Activated CD4-positive, alpha-beta memory T cell treated with anti-CD3 and anti-CD28 coated beads, Interleukin-2, amount 10 ng/mL, durations not matched to agents 7 days and 5 days (primary cell): ENCODE measurements around the gene BRMS1L. TPM values are rescaled to one million over a fixed set of nuclear protein-coding genes. Genes with fewer than 3 reads are reported as not detected.
"Not testable (repeated sequence)": the region's sequence is repeated elsewhere in the genome, so short reads cannot be mapped to it uniquely, and the experiment has no call there.

Source experiments
- CTCF ChIA-PET: fragments of 350-600 bp; sonication (Branson Sonifier 250); formaldehyde crosslinking; loops from one replicate; lab custom pipeline; 2021; ENCODE audit warnings: antibody characterized with exemption, inconsistent platforms; lab: Charles Lee
- POLR2A ChIA-PET: fragments of 350-600 bp; sonication (Branson Sonifier 250); formaldehyde crosslinking; loops from one replicate; lab custom pipeline; 2021; ENCODE audit warnings: antibody characterized with exemption; lab: Charles Lee
- DNase-seq: peaks from one replicate; pipeline ENCODE4 v3.0.0-alpha.2; 2020
- H3K27ac Mint-ChIP-seq: one replicate; pipeline ENCODE4 v1.8.0; 2021; ENCODE audit warnings: mild to moderate bottlenecking, mixed read lengths
- H3K27me3 Mint-ChIP-seq: one replicate; pipeline ENCODE4 v1.8.0; 2021; ENCODE audit warnings: mixed read lengths
- H3K36me3 Mint-ChIP-seq: one replicate; pipeline ENCODE4 v1.8.0; 2021; ENCODE audit warnings: low read depth, mixed read lengths
- H3K4me1 Mint-ChIP-seq: one replicate; pipeline ENCODE4 v1.8.0; 2021; ENCODE audit warnings: mixed read lengths
- H3K4me3 Mint-ChIP-seq: one replicate; pipeline ENCODE4 v1.8.0; 2021; ENCODE audit warnings: mild to moderate bottlenecking, mixed read lengths
- H3K9me3 Mint-ChIP-seq: one replicate; pipeline ENCODE4 v1.8.0; 2021; ENCODE audit warnings: mixed read lengths
- total RNA-seq, 2 experiments: library from RNA; stranded (reverse); gene quantifications; one replicate each; pipeline ENCODE4 v1.2.3, GENCODE V29; 2021

BRMS1L gene
- total RNA-seq, 2 experiments from 2014 or later, result 3.2 to 4.3 TPM

DNA sequence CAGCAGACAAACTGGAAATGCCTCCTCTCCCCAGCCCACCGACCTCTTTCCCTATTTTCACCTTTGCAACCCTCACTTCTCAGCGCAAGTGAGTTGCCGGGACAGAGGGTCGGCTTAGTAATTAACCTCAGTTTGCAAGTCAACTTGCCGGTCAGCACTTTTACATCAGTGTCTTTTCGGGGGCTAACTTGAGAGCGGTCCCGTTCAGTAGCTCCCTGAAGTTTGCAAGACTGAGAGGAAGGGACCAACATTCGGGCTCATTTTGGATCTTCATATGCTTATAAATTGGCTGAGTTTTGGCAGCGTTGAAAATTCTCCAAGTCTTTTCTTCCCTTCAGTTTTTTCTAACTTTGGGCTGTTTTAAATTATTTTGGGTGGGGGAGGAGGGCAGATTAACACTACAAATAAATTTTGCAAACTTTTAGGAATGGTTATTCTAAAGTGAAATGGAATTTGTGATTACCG, 846 bp downstream of the BRMS1L start:
- Mint-ChIP-seq H3K36me3 (peaks cover 6% of the 10 kb centered on the region), H3K4me3 (peak overlapping the region; percentile 76), H3K4me1 (peaks cover 24% of the 10 kb centered on the region), H3K27me3 (peaks cover 3% of the 10 kb centered on the region), H3K27ac (peak overlapping the region; percentile 53), H3K9me3 (no peaks in the 10 kb centered on the region)
- POLR2A ChIA-PET, result interaction anchor here (0.6 to 2.1 kb wide), 6 partner anchors 8 to 493 kb away, joined by 3 to 10 read pairs (median 5); partner anchors contain the start of genes MBIP and RALGAPA1
- no peak for DNase-seq
- CTCF ChIA-PET, result interaction anchor here (1.5 to 3.2 kb wide), 3 partner anchors 10 to 388 kb away, joined by 3 to 21 read pairs (median 19); no protein-coding TSS in a partner anchor

DNA sequence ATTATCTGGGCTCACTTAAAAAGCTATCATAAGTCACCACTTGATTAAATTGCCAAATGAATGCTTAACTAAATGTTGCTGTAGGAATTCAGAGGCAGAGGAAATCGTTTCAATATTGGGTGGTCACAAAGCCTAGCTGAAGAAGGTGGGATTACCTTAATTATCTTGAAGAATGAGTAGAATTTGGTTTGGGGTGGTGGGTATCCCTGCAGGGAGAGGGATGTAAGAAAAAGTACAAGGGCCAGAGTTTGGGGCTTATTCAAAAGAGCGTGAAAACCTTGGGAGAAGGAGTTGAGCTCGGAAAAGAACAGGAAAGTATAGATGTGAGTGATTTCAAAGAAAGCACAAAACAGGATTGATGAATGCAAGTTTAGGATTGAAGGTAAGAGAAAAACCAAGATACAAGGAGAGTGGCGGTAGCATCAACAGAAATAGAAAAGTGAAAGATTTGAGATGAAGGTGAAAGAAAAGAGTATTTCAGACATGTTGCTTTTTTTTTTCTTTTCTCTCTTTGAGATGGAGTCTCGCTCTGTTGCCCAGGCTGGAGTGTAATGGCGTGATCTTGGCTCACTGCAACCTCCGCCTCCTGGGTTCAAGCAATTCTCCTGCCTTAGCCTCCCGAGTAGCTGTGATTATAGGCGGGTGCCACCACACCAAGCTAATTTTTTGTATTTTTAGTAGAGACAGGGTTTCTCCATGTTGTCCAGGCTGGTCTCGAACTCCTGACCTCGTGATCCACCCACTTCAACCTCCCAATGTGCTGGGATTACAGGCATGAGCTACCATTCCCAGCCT, 1.7 kb downstream of the BRMS1L start:
- no peaks in the 10 kb centered on the region for H3K27me3 Mint-ChIP-seq
- CTCF ChIA-PET, result interaction anchor here (0.6 to 3.2 kb wide), 6 partner anchors 10 to 1420 kb away, joined by 3 to 21 read pairs (median 4); partner anchors contain the start of gene RALGAPA1
- no peak overlapping the region for H3K27ac Mint-ChIP-seq
- POLR2A ChIA-PET, result no interaction called here
- H3K36me3 Mint-ChIP-seq, result peaks cover 6% of the 10 kb centered on the region
- no peaks in the 10 kb centered on the region for H3K9me3 Mint-ChIP-seq
- H3K4me1 Mint-ChIP-seq, result peaks cover 22% of the 10 kb centered on the region
- DNase-seq, result no peak
- peak overlapping the region; percentile 76 for H3K4me3 Mint-ChIP-seq

DNA sequence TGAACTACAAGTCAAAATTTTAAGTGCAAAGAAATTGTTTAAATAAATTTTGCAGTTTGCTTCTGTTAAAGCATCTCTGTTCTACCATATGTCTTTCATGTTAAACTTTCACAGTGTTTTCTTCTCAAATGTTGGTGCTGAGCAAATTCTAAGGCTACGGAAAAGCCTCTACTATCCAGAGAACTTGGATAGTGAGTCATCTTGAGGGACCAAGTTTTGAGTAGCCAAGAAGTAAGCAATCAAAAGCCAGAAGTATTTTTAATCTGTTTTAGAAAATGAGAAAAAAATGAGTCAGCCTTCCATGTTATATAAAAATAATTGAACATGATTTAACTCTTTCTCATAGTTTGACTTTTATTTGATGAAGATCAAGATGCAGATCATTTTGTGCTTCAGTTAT, 3.3 kb downstream of the BRMS1L start:
- Mint-ChIP-seq H3K4me1 (peaks cover 22% of the 10 kb centered on the region), H3K27ac (no peak overlapping the region), H3K4me3 (no peak overlapping the region), H3K36me3 (peaks cover 9% of the 10 kb centered on the region), H3K27me3 (no peaks in the 10 kb centered on the region), H3K9me3 (no peaks in the 10 kb centered on the region)
- POLR2A ChIA-PET, result no interaction called here
- no peak for DNase-seq
- CTCF ChIA-PET, result no interaction called here

- Mint-ChIP-seq H3K27ac (no peak overlapping the region), H3K4me3 (no peak overlapping the region), H3K36me3 (peaks cover 49% of the 10 kb centered on the region), H3K9me3 (peaks cover 6% of the 10 kb centered on the region), H3K4me1 (no peaks in the 10 kb centered on the region), H3K27me3 (no peaks in the 10 kb centered on the region)
- CTCF ChIA-PET, result interaction anchor here (1.5 to 2.3 kb wide), 2 partner anchors 13 to 21 kb away, joined by 3 to 10 read pairs; no protein-coding TSS in a partner anchor
- POLR2A ChIA-PET, result interaction anchor here (2.0 kb wide), 1 partner anchor 9 kb away, joined by 10 read pairs; the partner anchor contains the start of gene BRMS1L
- no peak for DNase-seq
Observed at GRCh38 chr14:35835208-35835982, 9.3 kb downstream of the BRMS1L start.

DNA sequence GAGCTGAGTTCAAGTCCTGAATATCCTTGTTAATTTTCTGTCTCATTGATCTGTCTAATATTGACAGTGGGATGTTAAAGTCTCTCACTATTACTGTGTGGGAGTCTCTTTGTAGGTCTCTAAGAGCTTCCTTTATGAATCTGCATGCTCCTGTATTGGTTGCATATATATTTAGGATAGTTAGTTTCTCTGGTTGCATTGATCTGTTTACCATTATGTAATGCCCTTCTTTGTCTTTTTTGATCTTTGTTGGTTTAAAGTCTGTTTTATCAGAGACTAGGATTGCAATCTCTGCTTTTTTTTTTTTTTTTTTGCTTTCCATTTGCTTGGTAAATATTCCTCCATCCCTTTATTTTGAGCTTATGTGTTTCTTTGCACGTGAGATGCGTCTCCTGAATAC, 15.6 kb downstream of the BRMS1L start:
- Mint-ChIP-seq H3K4me1 (peaks cover 11% of the 10 kb centered on the region), H3K9me3 (peaks cover 33% of the 10 kb centered on the region), H3K36me3 (peaks cover 92% of the 10 kb centered on the region)
- POLR2A ChIA-PET, DNase-seq, H3K27ac Mint-ChIP-seq, H3K27me3 Mint-ChIP-seq, H3K4me3 Mint-ChIP-seq: not testable (repeated sequence)
- CTCF ChIA-PET, result interaction anchor here (1.5 kb wide), 1 partner anchor 42 kb away, joined by 5 read pairs; no protein-coding TSS in a partner anchor

DNA sequence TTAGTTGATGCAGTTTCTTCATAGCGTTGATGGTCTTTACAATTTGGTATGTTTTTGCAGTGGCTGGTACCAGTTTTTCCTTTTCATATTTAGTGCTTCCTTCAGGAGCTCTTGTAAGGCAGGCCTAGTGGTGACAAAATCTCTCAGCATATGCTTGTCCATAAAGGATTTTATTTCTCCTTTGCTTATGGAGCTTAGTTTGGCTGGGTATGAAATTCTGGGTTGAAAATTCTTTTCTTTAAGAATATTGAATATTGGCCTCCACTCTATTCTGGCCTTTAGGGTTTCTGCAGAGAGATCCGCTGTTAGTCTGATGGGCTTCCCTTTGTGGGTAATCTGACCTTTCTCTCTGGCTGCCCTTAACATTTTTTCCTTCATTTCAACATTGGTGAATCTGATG, 16.1 kb downstream of the BRMS1L start:
- H3K36me3 Mint-ChIP-seq, result peaks cover 89% of the 10 kb centered on the region
- POLR2A ChIA-PET, H3K27ac Mint-ChIP-seq, H3K4me3 Mint-ChIP-seq, H3K27me3 Mint-ChIP-seq, DNase-seq: not testable (repeated sequence)
- CTCF ChIA-PET, result interaction anchor here (1.5 kb wide), 1 partner anchor 41 kb away, joined by 5 read pairs; no protein-coding TSS in a partner anchor
- peaks cover 11% of the 10 kb centered on the region for H3K4me1 Mint-ChIP-seq
- H3K9me3 Mint-ChIP-seq, result peaks cover 33% of the 10 kb centered on the region

DNA sequence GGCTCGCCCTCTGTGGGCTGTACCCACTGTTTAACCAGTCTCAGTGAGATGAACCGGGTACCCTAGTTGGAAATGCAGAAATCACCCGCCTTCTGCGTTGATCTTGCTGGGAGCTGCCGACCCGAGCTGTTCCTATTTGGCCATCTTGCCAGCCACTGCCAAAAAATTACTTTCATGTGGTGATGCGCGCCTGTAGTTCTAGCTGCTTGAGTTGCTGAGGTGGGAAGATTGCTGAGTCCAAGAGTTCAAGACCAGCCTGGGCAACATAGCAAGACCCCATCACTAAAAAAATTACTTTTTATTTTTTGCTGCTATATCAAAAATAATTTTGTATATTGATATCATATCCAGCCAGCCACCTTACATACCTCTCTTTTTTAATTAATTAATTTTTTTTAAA, 18.4 kb downstream of the BRMS1L start:
- ChIA-PET POLR2A (interaction anchor here (1.7 kb wide), 1 partner anchor 19 kb away, joined by 6 read pairs; the partner anchor contains the start of gene BRMS1L), CTCF (interaction anchor here (0.6 kb wide), 1 partner anchor 16 kb away, joined by 5 read pairs; no protein-coding TSS in a partner anchor)
- Mint-ChIP-seq H3K4me3 (no peak overlapping the region), H3K27me3 (no peaks in the 10 kb centered on the region), H3K36me3 (peaks cover 78% of the 10 kb centered on the region), H3K9me3 (peaks cover 32% of the 10 kb centered on the region), H3K4me1 (peaks cover 11% of the 10 kb centered on the region), H3K27ac (no peak overlapping the region)
- DNase-seq, result no peak

DNA sequence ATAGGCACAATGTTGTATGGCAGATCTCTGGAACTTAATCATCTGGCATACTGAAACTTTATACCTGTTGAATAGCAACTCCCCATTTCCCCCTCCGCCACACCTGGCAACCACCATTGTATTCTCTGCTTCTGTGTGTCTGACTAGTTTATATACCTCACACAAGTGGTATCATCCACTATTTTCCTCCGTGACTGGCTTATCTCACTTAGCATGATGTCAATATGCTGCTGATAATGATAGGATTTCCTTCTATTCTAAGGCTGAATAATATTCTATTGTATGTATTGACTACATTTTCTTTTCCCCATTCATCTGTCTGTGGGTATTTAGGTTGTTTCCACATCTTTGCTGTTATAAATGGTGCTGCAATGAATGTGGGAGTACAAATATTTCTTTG, 21.5 kb downstream of the BRMS1L start:
- Mint-ChIP-seq H3K9me3 (peaks cover 17% of the 10 kb centered on the region), H3K36me3 (peaks cover 62% of the 10 kb centered on the region), H3K4me1 (peaks cover 11% of the 10 kb centered on the region), H3K27me3 (no peaks in the 10 kb centered on the region), H3K4me3 (no peak overlapping the region), H3K27ac (no peak overlapping the region)
- ChIA-PET CTCF (no interaction called here), POLR2A (no interaction called here)
- DNase-seq, result no peak

GRCh38 chr14:35849122-35849521, 23.0 kb downstream of the BRMS1L start:
- Mint-ChIP-seq H3K4me1 (peaks cover 11% of the 10 kb centered on the region), H3K9me3 (peaks cover 9% of the 10 kb centered on the region), H3K4me3 (no peak overlapping the region), H3K27me3 (no peaks in the 10 kb centered on the region), H3K27ac (no peak overlapping the region), H3K36me3 (peaks cover 47% of the 10 kb centered on the region)
- no peak for DNase-seq
- CTCF ChIA-PET, result no interaction called here
- POLR2A ChIA-PET, result no interaction called here

DNA sequence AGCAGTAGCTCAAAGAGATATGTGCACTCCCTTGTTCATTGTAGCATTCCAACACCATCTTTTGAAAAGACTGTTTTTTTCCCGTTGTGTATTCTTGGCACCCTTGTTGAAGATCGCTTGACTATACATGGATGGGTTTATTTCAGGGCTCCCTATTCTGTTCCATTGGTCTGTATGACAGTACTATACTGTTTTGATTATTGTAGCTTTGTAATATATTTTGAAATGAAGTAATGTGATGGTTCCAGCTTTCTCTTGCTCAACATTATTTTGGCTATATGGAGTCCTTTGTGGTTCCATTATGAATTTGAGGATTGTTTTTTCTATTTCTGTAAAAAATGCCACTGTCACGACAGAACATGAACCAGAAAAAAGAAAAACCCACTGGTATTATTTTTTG, 25.7 kb downstream of the BRMS1L start:
- H3K9me3 Mint-ChIP-seq, result peaks cover 6% of the 10 kb centered on the region
- POLR2A ChIA-PET, result interaction anchor here (0.6 kb wide), 1 partner anchor 104 kb away, joined by 3 read pairs; no protein-coding TSS in a partner anchor
- CTCF ChIA-PET, result no interaction called here

DNA sequence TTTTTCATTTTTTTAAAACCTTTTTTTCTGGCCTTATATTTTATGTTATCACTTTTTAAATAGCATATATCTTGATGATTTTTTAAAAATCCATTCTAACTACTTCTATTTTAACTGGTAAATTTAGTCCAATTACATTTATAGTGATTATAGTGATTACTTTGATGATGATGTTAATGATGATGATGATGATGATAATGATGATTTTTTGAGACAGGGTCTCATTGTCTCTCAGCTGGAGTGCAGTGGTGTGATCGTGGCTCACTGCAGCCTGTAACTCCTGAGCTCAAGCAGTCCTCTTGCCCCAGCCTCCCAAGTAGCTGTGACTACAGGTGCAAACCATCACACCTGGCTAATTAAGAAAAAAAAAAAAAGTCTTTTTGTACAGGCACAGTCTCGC, 27.1 kb downstream of the BRMS1L start:
- peaks cover 6% of the 10 kb centered on the region for H3K9me3 Mint-ChIP-seq
- no peaks in the 10 kb centered on the region for H3K4me1 Mint-ChIP-seq
- no peak overlapping the region for H3K27ac Mint-ChIP-seq
- no peaks in the 10 kb centered on the region for H3K27me3 Mint-ChIP-seq
- peaks cover 23% of the 10 kb centered on the region for H3K36me3 Mint-ChIP-seq
- ChIA-PET POLR2A (no interaction called here), CTCF (interaction anchor here (1.1 to 1.4 kb wide), 2 partner anchors 10 to 30 kb away, joined by 3 to 4 read pairs; no protein-coding TSS in a partner anchor)
- DNase-seq, result no peak
- no peak overlapping the region for H3K4me3 Mint-ChIP-seq

More for the DNA sequence above, 25.7 kb downstream of the BRMS1L start:
- Mint-ChIP-seq H3K27me3 (no peaks in the 10 kb centered on the region), H3K27ac (no peak overlapping the region), H3K4me1 (no peaks in the 10 kb centered on the region), H3K36me3 (peaks cover 26% of the 10 kb centered on the region), H3K4me3 (no peak overlapping the region)
- DNase-seq, result no peak

GRCh38 chr14:35854696-35855270, 28.6 kb downstream of the BRMS1L start:
- no peaks in the 10 kb centered on the region for H3K4me1 Mint-ChIP-seq
- POLR2A ChIA-PET, result interaction anchor here (0.7 kb wide), 1 partner anchor 522 kb away, joined by 3 read pairs; no protein-coding TSS in a partner anchor
- H3K27ac Mint-ChIP-seq, result no peak overlapping the region
- no peak overlapping the region for H3K4me3 Mint-ChIP-seq
- CTCF ChIA-PET, result interaction anchor here (1.4 kb wide), 1 partner anchor 9 kb away, joined by 4 read pairs; no protein-coding TSS in a partner anchor
- no peak for DNase-seq
- H3K9me3 Mint-ChIP-seq, result peaks cover 6% of the 10 kb centered on the region
- H3K27me3 Mint-ChIP-seq, result no peaks in the 10 kb centered on the region
- peaks cover 15% of the 10 kb centered on the region for H3K36me3 Mint-ChIP-seq
